Astrocyte of the cerebellum (primary cell): Measurements from ENCODE around the gene OPCML.

Experiments
- DNase-seq: peaks from one replicate; pipeline ENCODE4 v3.0.0-alpha.2; 2011; ENCODE audit warnings: low read depth
- H3K4me3 ChIP-seq: 2 replicates; pipeline ENCODE4 v1.5.1; 2011; ENCODE audit warnings: mild to moderate bottlenecking, low read depth, low read length, moderate library complexity
- in situ Hi-C: cut with HindIII; loops from 2 replicates; pipeline ENCODE4 v1.10.0; 2017; ENCODE audit warnings: low sequenced_read_pairs
- TF ChIP-seq, protein P1 (sequence below): IDR thresholded peaks from 2 replicates; pipeline ENCODE4 v1.5.1; 2012; ENCODE audit warnings: low read length, low read depth, moderate library complexity, mild to moderate bottlenecking; ENCODE audit errors: missing control alignments

The OPCML gene

DNA sequence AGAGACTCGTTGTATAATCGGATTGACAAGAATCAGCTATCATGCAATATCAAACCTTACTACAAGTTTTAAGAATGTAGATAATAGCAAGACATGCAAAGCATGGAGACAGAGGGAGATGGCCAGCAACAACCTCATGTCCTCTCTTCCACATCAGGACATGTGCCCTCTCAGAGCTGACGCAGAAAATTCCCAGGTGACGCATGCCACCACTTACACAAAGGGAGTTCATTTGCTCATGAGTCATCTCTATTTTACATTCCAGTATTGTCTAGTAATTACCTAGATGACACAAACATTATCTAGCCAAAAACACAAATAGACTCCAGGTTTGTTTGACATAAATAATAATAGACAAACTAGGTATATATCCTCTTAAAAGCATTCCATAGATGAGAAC is 38.1 kb upstream of the OPCML start:
- in situ Hi-C loops = no loop called here
- H3K4me3 ChIP-seq = no peak overlapping the region
- no peak for DNase-seq
- TF ChIP-seq, protein P1, sequence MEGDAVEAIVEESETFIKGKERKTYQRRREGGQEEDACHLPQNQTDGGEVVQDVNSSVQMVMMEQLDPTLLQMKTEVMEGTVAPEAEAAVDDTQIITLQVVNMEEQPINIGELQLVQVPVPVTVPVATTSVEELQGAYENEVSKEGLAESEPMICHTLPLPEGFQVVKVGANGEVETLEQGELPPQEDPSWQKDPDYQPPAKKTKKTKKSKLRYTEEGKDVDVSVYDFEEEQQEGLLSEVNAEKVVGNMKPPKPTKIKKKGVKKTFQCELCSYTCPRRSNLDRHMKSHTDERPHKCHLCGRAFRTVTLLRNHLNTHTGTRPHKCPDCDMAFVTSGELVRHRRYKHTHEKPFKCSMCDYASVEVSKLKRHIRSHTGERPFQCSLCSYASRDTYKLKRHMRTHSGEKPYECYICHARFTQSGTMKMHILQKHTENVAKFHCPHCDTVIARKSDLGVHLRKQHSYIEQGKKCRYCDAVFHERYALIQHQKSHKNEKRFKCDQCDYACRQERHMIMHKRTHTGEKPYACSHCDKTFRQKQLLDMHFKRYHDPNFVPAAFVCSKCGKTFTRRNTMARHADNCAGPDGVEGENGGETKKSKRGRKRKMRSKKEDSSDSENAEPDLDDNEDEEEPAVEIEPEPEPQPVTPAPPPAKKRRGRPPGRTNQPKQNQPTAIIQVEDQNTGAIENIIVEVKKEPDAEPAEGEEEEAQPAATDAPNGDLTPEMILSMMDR = no peak

DNA sequence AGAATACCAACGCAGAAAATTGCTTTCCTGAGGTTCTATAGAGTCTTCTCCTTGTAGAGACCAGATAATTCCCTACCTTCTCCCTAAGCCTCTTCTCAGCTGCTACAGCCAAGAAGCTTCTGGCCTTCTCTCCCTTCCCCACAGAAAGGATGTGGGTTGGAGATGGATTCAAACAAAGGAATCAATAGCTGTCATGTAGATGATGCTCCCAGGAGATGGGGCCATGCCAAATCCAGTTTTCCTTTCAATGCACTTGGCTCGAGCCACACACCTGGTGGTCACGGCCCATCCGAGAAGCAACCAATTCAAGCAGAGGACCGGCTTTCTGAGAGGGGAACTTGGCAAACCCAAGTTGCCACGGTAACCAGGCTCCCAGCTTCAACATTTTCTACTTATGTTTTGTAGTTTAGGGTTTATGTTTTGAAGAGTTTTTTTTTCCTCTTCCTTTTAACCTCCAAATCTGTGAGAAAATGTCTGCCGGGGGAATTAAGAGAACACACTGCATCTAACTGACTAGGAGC is 31.3 kb upstream of the OPCML start:
- in situ Hi-C loops = no loop called here
- H3K4me3 ChIP-seq = no peak overlapping the region
- TF ChIP-seq, protein P1 = no peak
- DNase-seq = no peak

DNA sequence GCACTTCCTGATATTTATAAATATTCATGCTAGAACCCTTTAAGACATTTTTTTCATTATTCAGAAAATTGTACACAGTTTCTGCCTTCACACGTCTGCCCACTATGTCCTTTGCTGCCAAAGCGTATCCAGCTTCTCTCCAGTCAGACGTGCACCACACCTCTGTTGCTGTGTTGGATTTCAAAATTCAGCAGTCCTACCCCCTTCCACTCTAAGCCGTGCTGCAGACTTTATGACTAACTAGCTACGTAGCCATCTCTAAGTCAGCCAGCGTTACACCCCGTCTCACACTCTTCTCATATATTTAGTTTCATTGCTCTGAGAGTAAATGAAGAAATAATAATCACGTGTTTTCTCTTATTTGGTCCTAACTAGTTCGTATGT is 28.2 kb upstream of the OPCML start:
- DNase-seq = no peak
- in situ Hi-C loops = no loop called here
- H3K4me3 ChIP-seq = no peak overlapping the region
- TF ChIP-seq, protein P1 = no peak

DNA sequence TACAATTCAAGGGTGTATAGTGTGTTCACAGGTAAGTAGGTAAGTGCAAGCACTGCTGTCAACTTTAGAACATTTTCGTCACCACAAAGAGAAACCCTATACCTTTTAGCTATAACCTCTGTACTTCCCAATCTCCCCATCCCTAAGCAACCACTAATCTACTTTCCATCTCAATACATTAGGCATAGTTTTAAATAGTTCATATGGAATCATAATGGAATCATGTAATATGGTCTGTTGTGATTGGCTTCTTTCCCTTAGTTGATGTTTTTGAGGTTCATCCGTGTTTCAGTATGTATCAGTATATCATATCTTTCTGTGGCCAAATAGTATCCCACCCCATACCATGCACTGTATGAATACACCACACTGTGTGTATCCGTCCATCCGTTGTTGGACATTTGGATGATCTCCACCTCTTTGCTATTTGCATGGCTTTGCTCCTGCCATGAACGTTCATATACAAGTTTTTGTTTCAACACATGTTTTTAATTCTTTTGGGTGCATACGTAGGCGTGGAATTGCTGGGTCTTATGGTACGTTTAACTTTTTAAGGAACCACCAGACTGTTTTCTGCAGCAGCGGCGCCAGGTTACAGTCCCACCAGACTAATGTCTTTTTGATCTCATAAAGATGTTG is 27.7 kb upstream of the OPCML start:
- TF ChIP-seq, protein P1 = no peak
- in situ Hi-C loops = no loop called here
- H3K4me3 ChIP-seq = no peak overlapping the region
- DNase-seq = no peak

DNA sequence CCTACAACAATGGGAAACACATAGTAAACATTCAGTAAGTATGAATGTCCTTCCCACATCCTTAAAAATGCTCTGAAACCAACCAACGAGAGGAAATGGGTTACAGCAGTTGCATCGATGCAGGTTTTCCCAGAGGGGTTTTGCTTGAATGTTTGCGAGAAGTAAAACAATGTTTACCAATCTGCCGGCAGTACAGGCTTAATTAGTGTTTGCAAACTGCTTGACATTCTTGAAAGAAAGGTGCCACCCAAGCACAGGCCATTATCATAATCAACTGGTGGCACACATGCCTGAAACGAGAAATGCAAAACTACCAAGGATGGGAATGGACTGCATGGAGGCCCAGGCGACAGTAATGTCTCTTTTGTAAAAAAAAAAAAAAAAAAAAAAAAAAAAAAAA is 27.1 kb upstream of the OPCML start:
- in situ Hi-C loops = no loop called here
- DNase-seq = no peak

DNA sequence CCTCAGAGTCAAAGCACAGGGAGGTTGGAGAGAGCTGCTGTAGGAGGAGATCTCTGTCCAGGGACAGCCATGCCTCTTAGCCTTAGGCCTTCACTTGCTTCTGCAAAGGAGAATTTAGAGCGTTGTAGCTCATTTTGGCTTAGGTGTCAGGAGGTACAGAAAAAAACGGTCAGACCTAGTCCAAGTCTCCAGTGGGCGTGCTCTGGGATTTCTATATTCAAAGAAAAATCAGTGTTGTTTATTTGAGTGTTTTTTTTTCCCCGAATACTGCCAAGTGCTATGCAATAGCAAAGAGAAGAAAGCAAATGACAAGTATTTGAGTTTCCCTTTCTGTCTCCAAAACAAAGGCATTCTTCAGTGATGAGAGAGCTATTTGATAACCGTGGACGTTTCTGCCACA is 22.7 kb upstream of the OPCML start:
- DNase-seq = no peak
- TF ChIP-seq, protein P1 = no peak
- in situ Hi-C loops = no loop called here
- no peak overlapping the region for H3K4me3 ChIP-seq

More for the DNA sequence above, 27.1 kb upstream of the OPCML start:
- TF ChIP-seq, protein P1 = no peak
- H3K4me3 ChIP-seq = no peak overlapping the region
